NOMO-1 treated with dmso at 0.1 percent for 144 hours (cell line): ENCODE measurements around the gene YAF2.
"Not testable (repeated sequence)": the region's sequence is repeated elsewhere in the genome, so short reads cannot be mapped to it uniquely, and the experiment has no call there.

Experiments used
- DNase-seq: peaks from one replicate; lab custom pipeline; 2025; ENCODE audit not compliant: unreplicated experiment; lab: John Stamatoyannopoulos, UW

YAF2 gene

GRCh38 chr12:42199007-42199406 is 39.0 kb downstream of the YAF2 start:
- DNase-seq: no peak

- DNase-seq: no peak
These were observed 41.1 kb downstream of the YAF2 start for GRCh38 chr12:42196723-42197603.

GRCh38 chr12:42192686-42193085 is 45.4 kb downstream of the YAF2 start:
- no peak for DNase-seq

GRCh38 chr12:42192258-42192657 is 45.8 kb downstream of the YAF2 start:
- DNase-seq: no peak

- DNase-seq: no peak
These were observed 47.7 kb downstream of the YAF2 start for GRCh38 chr12:42190376-42190775.

- not testable (repeated sequence) for DNase-seq
These were observed 49.8 kb downstream of the YAF2 start for GRCh38 chr12:42188275-42188674.

- no peak for DNase-seq
These were observed 50.2 kb downstream of the YAF2 start for GRCh38 chr12:42187799-42188198.

- peak; percentile 6 for DNase-seq
These were observed 51.3 kb downstream of the YAF2 start for GRCh38 chr12:42186793-42187192.

GRCh38 chr12:42182394-42182793 is 55.7 kb downstream of the YAF2 start:
- no peak for DNase-seq

GRCh38 chr12:42180990-42181596 is 57.0 kb downstream of the YAF2 start:
- DNase-seq: peak; percentile 61

- DNase-seq: no peak
These were observed 59.9 kb downstream of the YAF2 start for GRCh38 chr12:42178101-42178500.

GRCh38 chr12:42174978-42175377 is 63.1 kb downstream of the YAF2 start:
- no peak for DNase-seq

GRCh38 chr12:42173961-42174521 is 64.0 kb downstream of the YAF2 start:
- no peak for DNase-seq

- DNase-seq: peak; percentile 24
These were observed 65.4 kb downstream of the YAF2 start for GRCh38 chr12:42172441-42173210.

GRCh38 chr12:42167711-42168110 is 70.3 kb downstream of the YAF2 start:
- no peak for DNase-seq

- DNase-seq: no peak
These were observed 71.5 kb downstream of the YAF2 start for GRCh38 chr12:42166501-42166900.

- DNase-seq: no peak
These were observed 74.1 kb downstream of the YAF2 start for GRCh38 chr12:42163913-42164312.

- DNase-seq: no peak
These were observed 75.1 kb downstream of the YAF2 start for GRCh38 chr12:42162965-42163364.

- no peak for DNase-seq
These were observed 75.9 kb downstream of the YAF2 start for GRCh38 chr12:42162193-42162592.

GRCh38 chr12:42161529-42161928 is 76.5 kb downstream of the YAF2 start:
- DNase-seq: no peak

GRCh38 chr12:42156232-42156631 is 81.8 kb downstream of the YAF2 start:
- no peak for DNase-seq
